K562 (cell line): ENCODE measurements around the gene AP1M2. TPM values are rescaled to one million over a fixed set of nuclear protein-coding genes. Genes with fewer than 3 reads are reported as not detected.

ENCODE experiments used
- ATAC-seq: fragments of 200-7000 bp; cut with Tn5 transposase; 3 replicates; pipeline ENCODE4 v1.9.1; 2020; ENCODE audit warnings: moderate library complexity
- BruUV-seq: library from RNA; stranded (reverse); fragments of 400-500 nt; replicated peaks from 2 replicates; lab custom pipeline; 2021; lab: Mats Ljungman, UMichigan
- CTCF ChIA-PET: fragments of 300-600 bp; formaldehyde crosslinking; extraction: SDS; loops from one replicate; lab custom pipeline; 2021; ENCODE audit warnings: low intra/inter-chr PET ratio; lab: Yijun Ruan, JAX
- POLR2A ChIA-PET: fragments of 300-600, 350-650 bp; sonication (Branson Sonifier 250); formaldehyde crosslinking; extraction: SDS; loops from one replicate; lab custom pipeline; 2021; ENCODE audit warnings: antibody characterized with exemption, inconsistent platforms; lab: Yijun Ruan, JAX
- DNase-seq, 4 experiments: peaks; one replicate each; pipeline versions ENCODE4 v3.0.0 to v3.0.0-alpha.2; 2011 to 2018; ENCODE audit warnings: low spot score in 3 of 4, mixed read lengths in 3 of 4; ENCODE audit errors: extremely low read depth in 1 of 4
- FAIRE-seq: peaks from 2 replicates; lab custom pipeline; 2011; peaks lifted over from hg19 to GRCh38; lab: Jason Lieb, UNC
- H2AFZ ChIP-seq: 2 replicates; pipeline ENCODE4 v1.6.0; 2011; ENCODE audit warnings: low read depth, low read length, control low read depth, inconsistent platforms
- H3K27ac ChIP-seq: fragments of 200-600 bp; 3 replicates; pipeline ENCODE4 v1.8.0; 2011; ENCODE audit warnings: low read depth, mild to moderate bottlenecking, control low read depth, inconsistent platforms, low read length, moderate library complexity, mixed read lengths; ENCODE audit errors: extremely low read depth
- H3K27me3 ChIP-seq, 2 experiments: fragments of 300-600 bp in 1 of 2; 2 replicates in 1 of 2; 3 replicates in 1 of 2; pipeline versions ENCODE4 v1.6.0 to v1.8.0; 2011; ENCODE audit warnings: inconsistent platforms in 2 of 2, low read length in 2 of 2, mild to moderate bottlenecking in 1 of 2, mixed read lengths in 1 of 2, moderate library complexity in 1 of 2; ENCODE audit not compliant: control insufficient read depth in 2 of 2, insufficient read depth in 2 of 2
- H3K36me3 ChIP-seq: fragments of 300-600 bp; 3 replicates; pipeline ENCODE4 v1.8.0; 2011; ENCODE audit warnings: mild to moderate bottlenecking, low read length, inconsistent platforms; ENCODE audit not compliant: control insufficient read depth, insufficient read depth
- H3K4me1 ChIP-seq, 2 experiments: fragments of 200-600 bp in 1 of 2; replicated peaks in 1 of 2; 2 replicates in 1 of 2; 3 replicates in 1 of 2; pipeline versions ENCODE4 v1.5.1 to v1.8.0; 2011; ENCODE audit warnings: inconsistent platforms in 2 of 2, low read length in 2 of 2, mild to moderate bottlenecking in 1 of 2, mixed read lengths in 1 of 2, moderate library complexity in 1 of 2; ENCODE audit not compliant: control insufficient read depth in 2 of 2, insufficient read depth in 2 of 2
- H3K4me2 ChIP-seq: 2 replicates; pipeline ENCODE4 v1.6.1; 2011; ENCODE audit warnings: low read length, control low read depth, inconsistent platforms, mixed read lengths; ENCODE audit not compliant: insufficient read depth
- H3K4me3 ChIP-seq: fragments of 200-600 bp; sonication (generic), shearing (Covaris generic); 2 replicates; pipeline ENCODE4 v1.5.1; 2016; ENCODE audit warnings: control low read depth, inconsistent platforms
- H3K79me2 ChIP-seq: fragments of 200-600 bp; 3 replicates; pipeline ENCODE4 v1.8.0; 2011; ENCODE audit warnings: low read length, inconsistent platforms; ENCODE audit not compliant: control insufficient read depth, insufficient read depth
- H3K9ac ChIP-seq, 2 experiments: 2 replicates each; pipeline versions ENCODE4 v1.6.0 to v1.6.1; 2011; ENCODE audit warnings: low read depth in 2 of 2, low read length in 2 of 2, control low read depth in 1 of 2, inconsistent platforms in 1 of 2, mild to moderate bottlenecking in 1 of 2, mixed read lengths in 1 of 2; ENCODE audit not compliant: insufficient read depth in 1 of 2
- H3K9me1 ChIP-seq: one replicate; pipeline ENCODE4 v1.6.0; 2011; ENCODE audit warnings: inconsistent platforms, mild to moderate bottlenecking, low read length, moderate library complexity; ENCODE audit not compliant: control insufficient read depth, insufficient read depth
- H3K9me3 ChIP-seq: replicated peaks from 2 replicates; pipeline ENCODE4 v1.5.1; 2011; ENCODE audit warnings: low read depth, low read length, inconsistent platforms; ENCODE audit not compliant: control insufficient read depth, insufficient read depth
- H4K20me1 ChIP-seq: replicated peaks from 2 replicates; pipeline ENCODE4 v1.6.1; 2011; ENCODE audit warnings: low read length, inconsistent platforms, mixed read lengths; ENCODE audit not compliant: control insufficient read depth, insufficient read depth
- BRD9 ChIP-seq: fragments of 450-650 bp; IDR thresholded peaks from 2 replicates; pipeline ENCODE4 v1.6.1; 2018; ENCODE audit warnings: low read depth; ENCODE audit not compliant: partially characterized antibody
- LEF1 ChIP-seq: fragments of 450-650 bp; IDR thresholded peaks from 2 replicates; pipeline ENCODE4 v1.6.1; 2016; ENCODE audit warnings: mild to moderate bottlenecking
- POLR2G ChIP-seq: fragments of 200-400 bp; formaldehyde crosslinking; IDR thresholded peaks from 2 replicates; pipeline ENCODE4 v1.6.1; 2017; ENCODE audit warnings: low read depth, mild to moderate bottlenecking, antibody characterized with exemption, low read length, moderate library complexity
- RBFOX2 ChIP-seq: fragments of 200-400 bp; formaldehyde crosslinking; IDR thresholded peaks from 2 replicates; pipeline ENCODE4 v1.6.1; 2017; ENCODE audit warnings: low read depth, mild to moderate bottlenecking, low read length, moderate library complexity
- SP1 ChIP-seq: sonication (generic); formaldehyde crosslinking; IDR thresholded peaks from 2 replicates; pipeline ENCODE4 v1.8.1; 2022; ENCODE audit warnings: mild to moderate bottlenecking, missing genetic modification reagents
- SPI1 ChIP-seq: IDR thresholded peaks from 2 replicates; pipeline ENCODE4 v1.6.1; 2011; ENCODE audit warnings: low read depth, low read length, control low read depth, borderline replicate concordance
- SRSF7 ChIP-seq: fragments of 200-400 bp; formaldehyde crosslinking; optimal IDR thresholded peaks from 2 replicates; pipeline ENCODE3; 2017; ENCODE audit warnings: mild to moderate bottlenecking, low read depth, low read length
- WGBS: fragments of 100-300 bp; shearing (Covaris generic); methylation state at CpG from one replicate; pipeline ENCODE4 v1.1.6; 2016; ENCODE audit warnings: low coverage, mixed read lengths; ENCODE audit not compliant: insufficient coverage; ENCODE audit errors: missing lambda C conversion rate; 5-methylcytosine and 5-hydroxymethylcytosine counted together
- in situ Hi-C: fragments of 300-500 bp; cut with MboI; formaldehyde crosslinking; loops from 4 replicates; pipeline ENCODE4 v1.15.0; 2018; ENCODE audit warnings: inconsistent platforms, mixed read lengths
- intact Hi-C: fragments of 100-400 bp; cut with micrococcal nuclease; formaldehyde crosslinking; loops from 2 replicates; pipeline ENCODE4 v1.14.2; 2022
- polyA plus RNA-seq, 8 experiments: library from polyadenylated mRNA; depleted of rRNA in 4 of 8; stranded (reverse) in 5 of 8; unstranded in 3 of 8; fragments of >200 nt; fragmentation: Nextera tagmentation in 2 of 8; fragmentation: Illumina TruSeq in 1 of 8; extraction: Ambion mirVana in 2 of 8; extraction: Trizol in 1 of 8; gene quantifications; 2 replicates each; pipeline versions ENCODE4 v1.2.1 to v1.2.3, GENCODE V29; 2011 to 2014; ENCODE audit warnings: inconsistent platforms in 1 of 8, missing spikeins in 1 of 8
- total RNA-seq, 7 experiments: library from RNA; depleted of rRNA in 6 of 7; stranded (reverse); fragments of >200 nt in 6 of 7; fragmentation: Illumina TruSeq in 2 of 7; extraction: Trizol in 2 of 7; gene quantifications; 2 replicates each; pipeline versions ENCODE4 v1.2.1 to v1.2.3, GENCODE V29; 2011 to 2021; ENCODE audit warnings: low replicate concordance in 1 of 7

Gene AP1M2
- total and polyA plus RNA-seq, 9 of the 15 experiments (the other 6 are each of a cell fraction or from before 2014, with no cell fraction given) = 0.33 to 1.4 (median 0.89) TPM; not detected in 1

- H3K4me2 ChIP-seq = no peak overlapping the region
- no peak overlapping the region; a peak in 1 of 4 replicates for H3K9ac ChIP-seq
- in situ Hi-C loops (no loop called here), intact Hi-C loops (no loop called here)
- no peak overlapping the region for H2AFZ ChIP-seq
- no peak for ATAC-seq
- BruUV-seq = no TSS peak
- H3K4me3 ChIP-seq = no peak overlapping the region
- no peak for DNase-seq
- peaks cover 7% of the 10 kb centered on the region for H4K20me1 ChIP-seq
- H3K9me1 ChIP-seq = peaks cover 3% of the 10 kb centered on the region
- peaks cover 0 to 18% of the 10 kb centered on the region in 2 experiments; a peak in 2 of 5 replicates for H3K4me1 ChIP-seq
- H3K36me3 ChIP-seq = peaks cover 94% of the 10 kb centered on the region
- CTCF ChIA-PET = no interaction called here
- no peak overlapping the region for H3K27ac ChIP-seq
- POLR2A ChIA-PET = interaction anchor here (1.2 kb wide), 1 partner anchor 12 kb away, joined by 3 read pairs; no protein-coding TSS in a partner anchor
- 95% methylated on average over 32 of the region's 33 CpGs for WGBS
- TF ChIP-seq BRD9 = no peak
- peak; percentile 68 for TF ChIP-seq POLR2G
- peak; percentile 65 for TF ChIP-seq RBFOX2
- H3K9me3 ChIP-seq = no peaks in the 10 kb centered on the region
- no peak for FAIRE-seq
- no peaks in the 10 kb centered on the region for H3K27me3 ChIP-seq
- no peaks in the 10 kb centered on the region; the same call in 2 of the 3 replicates for H3K79me2 ChIP-seq
Observed at GRCh38 chr19:10557603-10558197, 29.4 kb downstream of the AP1M2 start.

- TF ChIP-seq SP1 (CRISPR knock-in tag) = 0 out of 2 replicates have a peak, but pooled peaks have one; percentile 34
- TF ChIP-seq SPI1 = peak; percentile 90
- no peak for TF ChIP-seq SRSF7
- no peak for TF ChIP-seq LEF1
- TF ChIP-seq, all 486 proteins: peak for 2
- Histone ChIP-seq H3K4me1 (peaks cover 0 to 26% of the 10 kb centered on the region in 2 experiments; a peak in 2 of 5 replicates), H2AFZ (no peak overlapping the region), H3K9me1 (peaks cover 3% of the 10 kb centered on the region), H3K27ac (no peak overlapping the region), H3K9me3 (peaks cover 3% of the 10 kb centered on the region), H3K9ac (no peak overlapping the region), H3K36me3 (peaks cover 94% of the 10 kb centered on the region), H3K4me2 (no peak overlapping the region), H3K79me2 (no peaks in the 10 kb centered on the region; the same call in 2 of the 3 replicates), H4K20me1 (peaks cover 11% of the 10 kb centered on the region), H3K4me3 (no peak overlapping the region), H3K27me3 (no peaks in the 10 kb centered on the region)
- 91% methylated on average over 7 of the region's 7 CpGs for WGBS
- ATAC-seq (no peak), FAIRE-seq (no peak), DNase-seq (no peak)
- in situ Hi-C loops = no loop called here
- no TSS peak for BruUV-seq
- POLR2A ChIA-PET = interaction anchor here (0.7 to 2.8 kb wide), 8 partner anchors 8 to 55 kb away, joined by 3 to 14 read pairs (median 6); partner anchors contain the start of gene KRI1
- intact Hi-C loops = no loop called here
- CTCF ChIA-PET = interaction anchor here (0.6 kb wide), 1 partner anchor 17 kb away, joined by 3 read pairs; no protein-coding TSS in a partner anchor
Observed at GRCh38 chr19:10555610-10555973, 31.5 kb downstream of the AP1M2 start.
